ENCODE measurements around the gene C1orf52. TPM values are rescaled to one million over a fixed set of nuclear protein-coding genes. Genes with fewer than 3 reads are reported as not detected.

C1orf52 gene
- total and polyA plus RNA-seq, 2 of the 13 experiments (the other 11 are each of a cell fraction or from before 2014, with no cell fraction given) = 19.4 to 27.4 TPM

DNA sequence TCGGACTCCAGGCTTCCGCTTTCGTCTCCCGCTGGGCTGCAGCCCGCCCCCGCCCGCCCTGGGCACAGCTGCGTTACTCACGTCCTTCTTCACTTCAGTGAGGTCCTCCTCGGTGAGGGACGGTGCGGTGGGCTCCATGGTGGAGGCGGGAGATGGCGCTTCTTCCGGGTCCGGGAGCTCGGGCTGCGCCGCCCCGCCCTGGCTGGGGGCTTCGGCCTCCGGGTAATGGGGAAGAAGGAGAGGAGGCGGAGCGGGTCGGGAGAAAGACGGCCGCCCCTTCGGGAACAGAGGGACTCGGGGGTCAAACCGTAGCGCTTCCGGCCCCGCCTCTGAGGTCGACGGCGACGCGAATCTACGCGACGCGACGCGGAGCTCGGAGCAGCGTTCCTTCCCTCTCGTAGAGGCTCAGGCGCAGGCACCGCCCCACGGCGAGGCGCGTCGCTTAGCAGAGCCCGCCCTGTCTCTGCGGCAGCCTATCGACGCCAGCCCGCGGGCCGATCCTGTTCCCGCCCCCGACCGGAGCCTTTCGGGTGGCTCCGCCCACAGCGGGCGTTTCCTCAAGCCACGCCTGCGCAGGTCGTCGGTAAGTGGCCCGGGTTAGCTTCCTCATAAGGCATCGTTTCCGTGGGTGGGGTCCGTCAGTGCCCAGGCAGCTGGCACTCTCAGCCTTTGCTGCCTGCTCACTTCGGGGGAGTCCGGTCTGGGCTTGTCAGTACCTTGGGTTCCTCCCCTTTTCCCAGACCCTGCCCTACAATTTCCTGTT, 16.9 kb upstream of the C1orf52 start, which contains the start of gene BCL10:
Gene BCL10, minus strand, starts transcription at position 418 of the 763 bp plus-strand sequence. Its CDS starts 280 bp downstream, at position 138.
- FAIRE-seq (peak; percentile 91), ATAC-seq (peak; percentile 99), DNase-seq (ENCODE audit: low spot score) (peak; percentile 94)
- H3K9me3 ChIP-seq (ENCODE audit: low read length) = no peaks in the 10 kb centered on the region
- H3K9ac ChIP-seq (ENCODE audit: insufficient read depth, low read depth, low read length) = peak within 1 kb of the TSS; percentile 95
- in situ Hi-C loops (cut with HindIII; ENCODE audit: extremely low pct_ligation_motif_present, low pct_unique_long_range_greater_than_20kb) = no loop called here
- H3K4me3 ChIP-seq (replicated peaks in 1 of 3; ENCODE audit: insufficient read depth in 1 of 3, low read depth in 2 of 3, low read length in 3 of 3) = peak within 1 kb of the TSS; percentile 87 to 100 (median 89)
- H3K27ac ChIP-seq (ENCODE audit: extremely low read length, insufficient read depth, low read length) = peak within 1 kb of the TSS; percentile 83
- peaks cover 41% of the 10 kb centered on the region for H3K79me2 ChIP-seq (ENCODE audit: insufficient read depth, low read length)
- H3K4me1 ChIP-seq (ENCODE audit: insufficient read depth, low read length) = peaks cover 61% of the 10 kb centered on the region
- no TSS peak for BruUV-seq (replicated peaks)
- H4K20me1 ChIP-seq (ENCODE audit: insufficient read depth, low read length) = 0 out of 2 replicates have a peak, but pooled peaks cover 5% of the 10 kb centered on the region
- ChIA-PET POLR2A (interaction anchor here (0.7 to 2.9 kb wide), 17 partner anchors 9 to 703 kb away, joined by 3 to 37 read pairs (median 6); partner anchors contain the start of genes C1orf52, CCN1, SYDE2 and ZNHIT6), CTCF (ENCODE audit: low intra/inter-chr PET ratio, low total read pairs) (no interaction called here)
- 0% methylated on average over 8 of the region's 78 CpGs for WGBS (ENCODE audit: low lambda C conversion rate)
- H3K36me3 ChIP-seq (replicated peaks in 1 of 2; ENCODE audit: control insufficient read depth in 1 of 2, insufficient read depth in 2 of 2, low read length in 2 of 2) = peaks cover 0 to 6% of the 10 kb centered on the region in 2 experiments; a peak in 1 of 5 replicates
- peak within 1 kb of the TSS; percentile 84 for H3K4me2 ChIP-seq (ENCODE audit: low read depth, low read length)
- no peaks in the 10 kb centered on the region; a peak in 1 of 5 replicates for H3K27me3 ChIP-seq (ENCODE audit: control insufficient read depth in 1 of 2, insufficient read depth in 2 of 2, low read length in 2 of 2)
- H2AFZ ChIP-seq (ENCODE audit: low read length) = peak within 1 kb of the TSS; percentile 57
- intact Hi-C loops (cut with micrococcal nuclease; ENCODE audit: unreplicated experiment) = no loop called here
- TF ChIP-seq, protein P1, sequence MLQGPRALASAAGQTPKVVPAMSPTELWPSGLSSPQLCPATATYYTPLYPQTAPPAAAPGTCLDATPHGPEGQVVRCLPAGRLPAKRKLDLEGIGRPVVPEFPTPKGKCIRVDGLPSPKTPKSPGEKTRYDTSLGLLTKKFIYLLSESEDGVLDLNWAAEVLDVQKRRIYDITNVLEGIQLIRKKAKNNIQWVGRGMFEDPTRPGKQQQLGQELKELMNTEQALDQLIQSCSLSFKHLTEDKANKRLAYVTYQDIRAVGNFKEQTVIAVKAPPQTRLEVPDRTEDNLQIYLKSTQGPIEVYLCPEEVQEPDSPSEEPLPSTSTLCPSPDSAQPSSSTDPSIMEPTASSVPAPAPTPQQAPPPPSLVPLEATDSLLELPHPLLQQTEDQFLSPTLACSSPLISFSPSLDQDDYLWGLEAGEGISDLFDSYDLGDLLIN (CRISPR knock-in tag; IDR thresholded peaks at IDR 0.05; ENCODE audit: borderline replicate concordance) = no peak
- peak; percentile 44; the same call in 1 of the 2 replicates for TF ChIP-seq ZKSCAN8 (CRISPR knock-in tag; IDR thresholded peaks at IDR 0.05; ENCODE audit: borderline replicate concordance)
- TF ChIP-seq ZNF138 (CRISPR knock-in tag; IDR thresholded peaks at IDR 0.05; ENCODE audit: low read depth) = no peak
- TF ChIP-seq, protein P2, sequence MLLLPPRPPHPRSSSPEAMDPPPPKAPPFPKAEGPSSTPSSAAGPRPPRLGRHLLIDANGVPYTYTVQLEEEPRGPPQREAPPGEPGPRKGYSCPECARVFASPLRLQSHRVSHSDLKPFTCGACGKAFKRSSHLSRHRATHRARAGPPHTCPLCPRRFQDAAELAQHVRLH (CRISPR knock-in tag; IDR thresholded peaks at IDR 0.05; ENCODE audit: borderline replicate concordance, low read depth) = peak; percentile 34; the same call in 1 of the 2 replicates
- TF ChIP-seq, protein P3, sequence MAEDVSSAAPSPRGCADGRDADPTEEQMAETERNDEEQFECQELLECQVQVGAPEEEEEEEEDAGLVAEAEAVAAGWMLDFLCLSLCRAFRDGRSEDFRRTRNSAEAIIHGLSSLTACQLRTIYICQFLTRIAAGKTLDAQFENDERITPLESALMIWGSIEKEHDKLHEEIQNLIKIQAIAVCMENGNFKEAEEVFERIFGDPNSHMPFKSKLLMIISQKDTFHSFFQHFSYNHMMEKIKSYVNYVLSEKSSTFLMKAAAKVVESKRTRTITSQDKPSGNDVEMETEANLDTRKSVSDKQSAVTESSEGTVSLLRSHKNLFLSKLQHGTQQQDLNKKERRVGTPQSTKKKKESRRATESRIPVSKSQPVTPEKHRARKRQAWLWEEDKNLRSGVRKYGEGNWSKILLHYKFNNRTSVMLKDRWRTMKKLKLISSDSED (CRISPR knock-in tag; IDR thresholded peaks at IDR 0.05) = no peak
- 0 out of 2 replicates have a peak, but pooled peaks have one; percentile 40 for TF ChIP-seq FOXK1 (CRISPR knock-in tag; IDR thresholded peaks at IDR 0.05; ENCODE audit: borderline replicate concordance, low read depth)
- TF ChIP-seq, protein P4, sequence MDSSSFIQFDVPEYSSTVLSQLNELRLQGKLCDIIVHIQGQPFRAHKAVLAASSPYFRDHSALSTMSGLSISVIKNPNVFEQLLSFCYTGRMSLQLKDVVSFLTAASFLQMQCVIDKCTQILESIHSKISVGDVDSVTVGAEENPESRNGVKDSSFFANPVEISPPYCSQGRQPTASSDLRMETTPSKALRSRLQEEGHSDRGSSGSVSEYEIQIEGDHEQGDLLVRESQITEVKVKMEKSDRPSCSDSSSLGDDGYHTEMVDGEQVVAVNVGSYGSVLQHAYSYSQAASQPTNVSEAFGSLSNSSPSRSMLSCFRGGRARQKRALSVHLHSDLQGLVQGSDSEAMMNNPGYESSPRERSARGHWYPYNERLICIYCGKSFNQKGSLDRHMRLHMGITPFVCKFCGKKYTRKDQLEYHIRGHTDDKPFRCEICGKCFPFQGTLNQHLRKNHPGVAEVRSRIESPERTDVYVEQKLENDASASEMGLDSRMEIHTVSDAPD (CRISPR knock-in tag; IDR thresholded peaks at IDR 0.05) = no peak; the same call in 1 of the 2 replicates
- TF ChIP-seq, protein P5, sequence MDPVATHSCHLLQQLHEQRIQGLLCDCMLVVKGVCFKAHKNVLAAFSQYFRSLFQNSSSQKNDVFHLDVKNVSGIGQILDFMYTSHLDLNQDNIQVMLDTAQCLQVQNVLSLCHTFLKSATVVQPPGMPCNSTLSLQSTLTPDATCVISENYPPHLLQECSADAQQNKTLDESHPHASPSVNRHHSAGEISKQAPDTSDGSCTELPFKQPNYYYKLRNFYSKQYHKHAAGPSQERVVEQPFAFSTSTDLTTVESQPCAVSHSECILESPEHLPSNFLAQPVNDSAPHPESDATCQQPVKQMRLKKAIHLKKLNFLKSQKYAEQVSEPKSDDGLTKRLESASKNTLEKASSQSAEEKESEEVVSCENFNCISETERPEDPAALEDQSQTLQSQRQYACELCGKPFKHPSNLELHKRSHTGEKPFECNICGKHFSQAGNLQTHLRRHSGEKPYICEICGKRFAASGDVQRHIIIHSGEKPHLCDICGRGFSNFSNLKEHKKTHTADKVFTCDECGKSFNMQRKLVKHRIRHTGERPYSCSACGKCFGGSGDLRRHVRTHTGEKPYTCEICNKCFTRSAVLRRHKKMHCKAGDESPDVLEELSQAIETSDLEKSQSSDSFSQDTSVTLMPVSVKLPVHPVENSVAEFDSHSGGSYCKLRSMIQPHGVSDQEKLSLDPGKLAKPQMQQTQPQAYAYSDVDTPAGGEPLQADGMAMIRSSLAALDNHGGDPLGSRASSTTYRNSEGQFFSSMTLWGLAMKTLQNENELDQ (CRISPR knock-in tag; IDR thresholded peaks at IDR 0.05; ENCODE audit: borderline replicate concordance) = no peak
- no peak for TF ChIP-seq ZNF83 (CRISPR knock-in tag; IDR thresholded peaks at IDR 0.05; ENCODE audit: borderline replicate concordance)
- TF ChIP-seq, protein P6, sequence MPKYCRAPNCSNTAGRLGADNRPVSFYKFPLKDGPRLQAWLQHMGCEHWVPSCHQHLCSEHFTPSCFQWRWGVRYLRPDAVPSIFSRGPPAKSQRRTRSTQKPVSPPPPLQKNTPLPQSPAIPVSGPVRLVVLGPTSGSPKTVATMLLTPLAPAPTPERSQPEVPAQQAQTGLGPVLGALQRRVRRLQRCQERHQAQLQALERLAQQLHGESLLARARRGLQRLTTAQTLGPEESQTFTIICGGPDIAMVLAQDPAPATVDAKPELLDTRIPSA (CRISPR knock-in tag; IDR thresholded peaks at IDR 0.05; ENCODE audit: borderline replicate concordance) = no peak
- TF ChIP-seq ZNF746 (CRISPR knock-in tag; IDR thresholded peaks at IDR 0.05) = 0 out of 2 replicates have a peak, but pooled peaks have one; percentile 5
- TF ChIP-seq KMT2B (CRISPR knock-in tag; IDR thresholded peaks at IDR 0.05) = peak; percentile 88
- no peak for TF ChIP-seq RBAK (CRISPR knock-in tag; IDR thresholded peaks at IDR 0.05)

Data from HepG2 (cell line).